ENCODE results near the gene TPD52L2. TPM values are rescaled to one million over a fixed set of nuclear protein-coding genes. Genes with fewer than 3 reads are reported as not detected.

The TPD52L2 gene
- total and polyA plus RNA-seq, 8 donors = 42.0 to 75.6 (median 52.9) TPM

GRCh38 chr20:63897978-63898561, 33.0 kb downstream of the TPD52L2 start:
- Histone ChIP-seq H3K4me3 (peak overlapping the region in 1 of 4 donors; percentile 61), H3K27me3 (no peaks in the 10 kb centered on the region), H3K27ac (peak overlapping the region; percentile 59 to 95 (median 88)), H3K4me1 (peaks cover 43 to 86% (median 67%) of the 10 kb centered on the region in 4 donors), H3K9me3 (no peaks in the 10 kb centered on the region), H3K36me3 (peaks cover 0 to 7% (median 3%) of the 10 kb centered on the region in 4 donors)
- peak in 1 of 2 donors; percentile 26 for DNase-seq
- intact Hi-C loops (cut with DNase I; ENCODE audit: low total_unique reads) = no loop called here
- peak in 1 of 3 donors; percentile 3 for TF ChIP-seq POLR2AphosphoS5 (IDR thresholded peaks at IDR 0.05)
- no peak for TF ChIP-seq CTCF (IDR thresholded peaks at IDR 0.05)
- 43 to 70% (median 59%) methylated on average over 6 of the region's 6 CpGs for WGBS, 5 donors

- TF ChIP-seq EP300 (IDR thresholded peaks at IDR 0.05) = no peak
- TF ChIP-seq POLR2A (IDR thresholded peaks at IDR 0.05) = no peak
- no peak for TF ChIP-seq POLR2AphosphoS5 (IDR thresholded peaks at IDR 0.05)
- no peak for TF ChIP-seq CTCF (IDR thresholded peaks at IDR 0.05)
- no peak for DNase-seq
- no peaks in the 10 kb centered on the region for H3K27me3 ChIP-seq
- H3K9me3 ChIP-seq = no peaks in the 10 kb centered on the region
- H3K27ac ChIP-seq = peak overlapping the region in 4 of 5 donors; percentile 59 to 95 (median 88)
- no peak overlapping the region for H3K4me3 ChIP-seq
- intact Hi-C loops (cut with DNase I; ENCODE audit: low total_unique reads) = no loop called here
- H3K36me3 ChIP-seq = peaks cover 0 to 7% (median 3%) of the 10 kb centered on the region in 4 donors
- 71 to 83% (median 81%) methylated on average over 10 of the region's 10 CpGs for WGBS, 5 donors
- peaks cover 43 to 93% (median 66%) of the 10 kb centered on the region in 4 donors for H3K4me1 ChIP-seq
Observed at GRCh38 chr20:63898882-63899558, 34.0 kb downstream of the TPD52L2 start.

- Histone ChIP-seq H3K4me1 (peaks cover 44 to 97% (median 67%) of the 10 kb centered on the region in 4 donors), H3K27me3 (no peaks in the 10 kb centered on the region), H3K4me3 (no peak overlapping the region), H3K9me3 (no peaks in the 10 kb centered on the region), H3K27ac (peak overlapping the region in 2 of 5 donors; percentile 36 to 40), H3K36me3 (peaks cover 0 to 11% (median 3%) of the 10 kb centered on the region in 4 donors)
- intact Hi-C loops (cut with DNase I; ENCODE audit: low total_unique reads) = no loop called here
- TF ChIP-seq POLR2A (IDR thresholded peaks at IDR 0.05) = no peak
- TF ChIP-seq CTCF (IDR thresholded peaks at IDR 0.05) = no peak
- TF ChIP-seq EP300 (IDR thresholded peaks at IDR 0.05) = no peak
- no peak for TF ChIP-seq POLR2AphosphoS5 (IDR thresholded peaks at IDR 0.05)
- WGBS, 5 donors = 64 to 77% (median 76%) methylated on average over 3 of the region's 3 CpGs
- DNase-seq = no peak
Observed at GRCh38 chr20:63900413-63900812, 35.3 kb downstream of the TPD52L2 start.

- intact Hi-C loops (cut with DNase I; ENCODE audit: low total_unique reads) = no loop called here
- TF ChIP-seq POLR2AphosphoS5 (IDR thresholded peaks at IDR 0.05) = no peak
- TF ChIP-seq CTCF (IDR thresholded peaks at IDR 0.05) = no peak
- TF ChIP-seq POLR2A (IDR thresholded peaks at IDR 0.05) = no peak
- no peak for TF ChIP-seq EP300 (IDR thresholded peaks at IDR 0.05)
- Histone ChIP-seq H3K27ac (no peak overlapping the region), H3K27me3 (no peaks in the 10 kb centered on the region), H3K36me3 (peaks cover 0 to 14% (median 3%) of the 10 kb centered on the region in 4 donors), H3K4me1 (peaks cover 30 to 99% (median 57%) of the 10 kb centered on the region in 4 donors), H3K9me3 (no peaks in the 10 kb centered on the region), H3K4me3 (no peak overlapping the region)
- 79 to 90% (median 85%) methylated on average over 11 of the region's 11 CpGs for WGBS, 5 donors
- no peak for DNase-seq
Observed at GRCh38 chr20:63903796-63904561, 38.9 kb downstream of the TPD52L2 start.

Measured in stomach (tissue), 9 donors.